ENCODE data around the gene WASHC3.

Gene WASHC3

DNA sequence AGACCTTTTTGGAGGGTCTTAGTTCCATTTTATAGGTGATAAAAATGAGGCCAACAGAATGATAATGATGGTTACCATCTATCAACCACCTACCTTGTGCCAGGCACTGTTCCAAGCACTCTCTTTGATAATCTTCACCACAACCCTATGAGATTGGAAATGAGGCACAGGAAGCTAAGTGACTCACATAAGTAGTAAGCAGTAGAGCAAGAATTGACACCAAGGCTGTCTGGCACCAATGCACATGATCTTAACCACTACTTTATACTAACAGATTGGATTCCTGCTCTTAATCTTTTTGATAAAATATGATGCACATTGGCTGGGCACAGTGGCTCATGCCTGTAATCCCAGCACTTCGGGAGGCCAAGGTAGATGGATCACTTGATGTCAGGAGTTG, 93.0 kb downstream of the WASHC3 start:
- DNase-seq (ENCODE audit: low read depth): no peak

DNA sequence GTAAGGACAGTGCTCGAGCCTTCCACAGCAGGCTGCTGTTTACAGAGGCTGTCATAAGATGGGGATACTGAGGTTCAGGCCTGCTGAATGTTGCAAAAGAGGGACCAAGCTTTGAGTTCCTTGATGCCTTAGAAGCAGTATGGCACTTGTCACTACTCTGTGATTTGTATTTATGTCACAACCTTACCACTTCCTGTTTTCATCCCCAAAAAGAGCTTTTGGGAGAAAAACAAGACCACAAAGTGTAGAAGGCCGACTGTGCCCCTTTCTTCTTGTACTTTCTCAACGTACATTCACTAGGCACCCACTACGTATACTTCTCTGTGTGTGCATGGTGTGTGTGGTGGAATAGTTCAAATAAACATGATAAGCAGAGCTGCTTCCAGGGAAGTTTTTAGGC, 94.3 kb downstream of the WASHC3 start:
- no peak for DNase-seq (ENCODE audit: low read depth)

DNA sequence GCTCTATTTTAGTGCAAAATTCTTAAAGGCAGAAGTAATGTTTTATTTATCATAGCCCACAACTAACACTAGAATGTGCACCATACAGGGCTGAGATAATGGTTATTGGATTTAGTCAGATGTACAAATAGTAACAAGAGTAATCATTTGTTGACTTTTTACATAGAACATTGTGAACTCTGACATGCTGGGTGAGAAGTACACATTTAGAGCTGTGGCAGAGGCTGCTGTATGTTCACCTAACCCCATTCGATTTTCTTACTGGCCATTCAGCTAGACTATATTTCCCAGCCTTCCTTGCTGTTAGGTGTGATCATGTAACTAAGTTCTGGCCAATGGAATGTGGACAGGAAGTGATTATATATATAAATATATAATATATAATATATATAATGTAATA, 95.3 kb downstream of the WASHC3 start:
- DNase-seq (ENCODE audit: low read depth): no peak

DNA sequence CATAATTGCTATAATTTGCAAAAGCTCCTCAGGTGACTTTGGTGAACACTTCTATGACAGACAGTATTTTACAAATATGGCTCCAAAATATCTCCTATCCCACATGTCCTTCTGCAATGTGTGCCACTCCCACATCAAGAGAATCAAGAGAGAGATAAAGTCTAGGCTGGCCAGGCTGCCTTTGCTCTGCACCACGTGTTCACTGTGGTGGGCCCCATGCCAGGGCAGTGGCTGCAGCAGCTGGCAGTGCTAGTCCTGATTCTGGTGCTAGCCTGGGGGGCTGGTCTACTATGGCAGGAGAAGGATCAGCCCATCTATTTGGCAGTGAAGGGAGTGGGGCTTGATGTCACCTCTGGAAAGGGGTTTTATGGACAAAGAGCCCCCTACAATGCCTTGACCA, 98.1 kb downstream of the WASHC3 start:
- DNase-seq (ENCODE audit: low read depth): no peak

Measured in fibroblast of the conjunctiva (primary cell).